Stimulated activated CD8-positive, alpha-beta memory T cell treated with anti-CD3 and anti-CD28 coated beads, Interleukin-15, amount 100 ng/mL, for 4 hours (primary cell): ENCODE data around the gene TBC1D24.

ENCODE experiments used
- DNase-seq, 2 donors: peaks; one replicate each; pipeline ENCODE4 v3.0.0-alpha.2; 2020; ENCODE audit warnings: low read depth in 2 of 2

Gene TBC1D24

DNA sequence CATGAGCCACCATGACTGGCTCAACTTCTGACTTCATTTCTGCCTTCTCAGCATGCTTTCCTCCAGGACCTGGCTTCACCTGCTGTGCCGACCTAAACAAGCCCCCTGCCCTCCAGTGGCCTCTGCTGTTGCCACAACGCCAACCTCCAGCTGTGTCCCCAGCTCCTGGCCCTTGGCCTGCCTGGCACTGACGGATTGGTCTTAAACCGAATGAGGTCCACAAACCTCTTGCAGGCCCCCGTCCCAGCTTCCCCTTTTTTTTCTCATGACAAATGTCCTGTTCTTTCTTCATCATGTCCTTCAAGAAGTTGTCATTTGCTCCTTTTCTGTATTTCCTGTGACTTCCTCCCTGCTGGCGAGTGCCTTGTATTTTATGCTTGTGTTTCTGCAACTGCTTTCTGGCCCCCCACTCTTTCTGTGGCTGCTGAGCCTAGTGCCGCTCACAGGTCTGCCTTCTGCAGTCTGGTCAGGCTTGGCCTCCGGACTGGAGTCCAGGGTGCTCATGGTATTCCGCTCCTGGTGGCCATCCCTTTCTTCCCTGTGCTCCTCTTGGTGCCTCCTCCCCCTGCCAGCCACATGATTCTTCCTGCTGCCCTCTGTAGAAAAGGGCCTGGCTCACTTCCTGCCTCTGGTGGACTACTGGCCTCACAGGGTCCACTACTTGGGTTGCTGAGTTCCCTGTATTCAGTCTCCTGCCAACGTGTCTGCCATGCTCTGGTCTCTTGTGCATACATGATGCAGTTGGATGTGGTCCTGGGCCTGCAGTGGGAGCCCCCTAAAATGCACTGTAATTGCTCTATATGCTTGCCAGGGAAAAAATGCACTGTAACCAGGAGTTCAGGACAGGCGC, 41.7 kb downstream of the TBC1D24 start:
- no peak for DNase-seq

DNA sequence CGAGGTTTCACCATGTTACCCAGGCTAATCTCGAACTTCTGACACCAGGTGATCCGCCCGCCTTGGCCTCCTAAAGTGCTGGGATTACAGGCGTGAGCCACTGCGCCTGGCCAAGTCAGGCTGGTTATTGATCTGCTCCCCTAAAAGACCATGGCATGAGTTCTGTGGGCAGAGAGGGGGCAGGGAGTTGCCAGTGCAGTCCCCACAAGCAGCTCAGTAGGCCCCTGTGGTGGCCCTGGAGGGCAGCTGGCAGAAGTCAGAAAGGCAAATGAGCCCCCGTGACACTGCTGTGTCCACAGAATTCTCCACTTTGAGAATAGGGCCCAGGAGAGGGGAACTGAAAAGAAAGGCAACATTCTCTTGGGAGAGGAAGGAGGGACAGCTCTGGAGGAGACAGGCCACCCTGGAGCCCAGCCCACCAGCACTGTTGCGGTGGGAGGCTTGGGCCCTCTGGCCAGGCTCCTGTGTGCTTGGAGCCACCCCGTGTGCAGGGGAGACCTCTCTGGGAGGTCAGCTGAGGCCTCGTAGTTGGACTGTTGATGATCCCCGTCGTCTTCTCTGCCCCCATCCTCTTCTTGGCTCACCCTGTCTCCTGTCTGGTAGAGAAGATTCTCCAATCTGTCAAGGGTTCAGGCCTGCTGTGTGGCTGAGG, 43.2 kb downstream of the TBC1D24 start:
- DNase-seq, result no peak

DNA sequence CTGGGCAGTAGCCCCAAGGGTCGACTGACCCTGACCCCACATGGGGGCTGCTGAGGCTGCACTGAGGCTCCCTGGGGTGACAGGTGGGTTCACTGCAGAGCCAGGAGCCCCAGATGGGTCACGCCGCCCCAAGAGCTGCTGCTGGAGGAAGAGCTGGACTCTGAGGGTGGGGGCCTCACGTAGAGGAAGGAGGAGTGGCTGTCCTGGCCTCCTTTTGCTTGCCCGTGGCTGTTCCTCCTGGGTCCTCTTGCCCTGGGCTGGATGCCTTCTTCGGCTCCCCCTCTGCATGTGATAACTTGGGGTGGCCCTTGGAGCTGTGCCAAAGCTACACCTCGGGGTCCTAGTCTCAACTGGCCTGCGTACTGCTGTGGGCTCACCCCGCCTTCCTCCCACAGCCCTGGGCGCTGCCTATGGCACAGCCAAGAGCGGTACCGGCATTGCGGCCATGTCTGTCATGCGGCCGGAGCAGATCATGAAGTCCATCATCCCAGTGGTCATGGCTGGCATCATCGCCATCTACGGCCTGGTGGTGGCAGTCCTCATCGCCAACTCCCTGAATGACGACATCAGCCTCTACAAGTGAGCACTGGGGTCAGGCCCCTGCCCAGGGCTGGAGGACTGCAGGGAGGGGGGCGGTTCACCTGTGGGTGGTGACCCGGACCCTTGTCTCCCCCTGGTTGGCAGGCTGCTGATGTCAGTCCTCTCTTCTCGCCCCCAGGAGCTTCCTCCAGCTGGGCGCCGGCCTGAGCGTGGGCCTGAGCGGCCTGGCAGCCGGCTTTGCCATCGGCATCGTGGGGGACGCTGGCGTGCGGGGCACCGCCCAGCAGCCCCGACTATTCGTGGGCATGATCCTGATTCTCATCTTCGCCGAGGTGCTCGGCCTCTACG, 44.1 kb downstream of the TBC1D24 start:
- no peak for DNase-seq

DNA sequence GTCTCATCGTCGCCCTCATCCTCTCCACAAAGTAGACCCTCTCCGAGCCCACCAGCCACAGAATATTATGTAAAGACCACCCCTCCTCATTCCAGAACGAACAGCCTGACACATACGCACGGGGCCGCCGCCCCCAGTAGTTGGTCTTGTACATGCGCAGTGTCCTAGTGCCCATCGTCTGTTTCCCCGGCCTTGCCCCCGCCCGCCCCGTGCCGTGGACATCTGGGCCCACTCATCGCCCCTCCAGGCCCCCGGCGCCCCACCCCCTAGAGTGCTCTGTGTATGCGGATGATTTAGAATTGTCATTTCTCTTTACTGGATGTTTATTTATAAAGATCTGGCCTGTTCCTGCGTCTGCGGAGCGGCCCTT, 44.8 kb downstream of the TBC1D24 start:
- DNase-seq, result no peak

DNA sequence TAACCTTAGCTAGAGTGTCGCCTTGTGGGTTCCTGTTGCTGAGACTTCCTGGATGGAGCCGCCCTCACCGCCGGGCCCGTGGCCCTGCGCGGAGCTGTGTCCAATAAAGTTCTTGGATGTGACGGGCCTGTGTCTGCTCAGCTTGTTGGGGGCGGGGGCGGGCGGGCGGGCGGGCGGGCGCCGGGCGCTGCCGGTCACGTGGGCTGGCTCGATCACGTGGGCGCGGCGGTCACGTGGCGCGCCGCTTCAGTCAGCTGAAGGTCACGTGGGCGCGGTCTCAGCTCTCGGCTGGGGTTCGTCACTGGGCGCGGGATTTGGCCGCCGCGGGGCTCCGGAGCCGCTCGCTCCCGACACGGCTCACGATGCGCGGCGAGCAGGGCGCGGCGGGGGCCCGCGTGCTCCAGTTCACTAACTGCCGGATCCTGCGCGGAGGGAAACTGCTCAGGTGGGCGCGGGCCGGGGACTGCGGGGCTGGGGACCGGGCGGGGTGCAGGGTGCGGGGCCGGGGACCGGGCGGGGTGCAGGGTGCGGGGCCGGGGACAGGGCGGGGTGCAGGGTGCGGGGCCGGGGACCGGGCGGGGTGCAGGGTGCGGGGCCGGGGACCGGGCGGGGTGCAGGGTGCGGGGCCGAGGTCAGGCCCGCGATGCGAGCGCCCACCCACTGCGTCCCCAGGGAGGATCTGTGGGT, 45.3 kb downstream of the TBC1D24 start, which contains the start of gene AMDHD2:
Gene AMDHD2 (plus strand): TSS at position 275 of the 687 bp plus-strand sequence. CDS start 88 bp downstream, at position 363.
- DNase-seq, result peak; percentile 77 to 80

DNA sequence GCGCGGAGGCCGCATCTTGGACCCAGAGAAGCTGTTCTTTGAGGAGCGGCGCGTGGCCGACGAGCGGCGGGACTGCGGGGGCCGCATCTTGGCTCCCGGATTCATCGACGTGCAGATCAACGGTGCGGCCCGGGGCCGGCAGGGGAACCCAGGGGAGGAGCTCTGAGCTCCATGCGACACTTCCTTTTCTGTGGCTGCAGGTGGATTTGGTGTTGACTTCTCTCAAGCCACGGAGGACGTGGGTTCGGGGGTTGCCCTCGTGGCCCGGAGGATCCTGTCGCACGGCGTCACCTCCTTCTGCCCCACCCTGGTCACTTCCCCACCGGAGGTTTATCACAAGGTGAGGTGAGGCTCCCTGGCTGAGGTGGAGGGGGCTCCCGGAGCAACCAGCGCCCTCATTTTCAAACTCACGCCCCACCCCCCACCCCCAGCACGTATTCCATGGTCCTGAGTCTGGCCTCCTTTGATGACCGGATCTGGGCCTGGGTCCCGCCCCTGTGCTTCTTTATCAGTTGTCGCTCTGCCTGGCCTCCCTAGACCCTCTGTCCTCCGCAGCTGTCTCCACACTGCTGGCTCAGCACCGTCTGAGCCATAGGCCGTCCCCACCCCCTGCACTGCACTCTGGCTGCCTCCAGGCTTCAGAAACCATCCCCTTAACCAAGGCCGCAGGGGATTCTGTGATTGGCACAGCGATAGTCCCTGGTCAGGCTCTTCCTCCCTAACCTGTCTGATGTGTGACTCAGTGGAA, 46.0 kb downstream of the TBC1D24 start:
- DNase-seq, result no peak

DNA sequence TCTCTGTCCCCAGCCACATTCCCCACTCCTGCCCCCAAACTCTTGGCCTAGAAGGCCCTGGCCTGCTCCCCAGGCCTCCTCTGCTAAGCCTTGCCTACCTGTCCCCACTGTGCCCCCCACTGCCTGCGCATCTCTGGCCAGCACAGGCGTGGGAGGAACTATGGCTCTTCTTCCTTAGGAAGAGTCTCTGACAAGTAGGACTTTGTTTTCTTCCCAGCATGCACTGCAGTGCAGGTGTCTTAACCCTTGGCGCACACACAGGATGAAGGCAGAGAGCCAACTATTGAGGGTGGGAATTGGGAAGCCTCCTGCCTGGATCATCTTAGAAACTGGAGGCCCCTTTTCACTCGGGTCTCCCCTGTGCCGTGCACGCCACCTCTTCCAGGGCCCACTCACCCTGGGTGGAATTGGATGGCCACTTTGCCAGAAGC, 48.9 kb downstream of the TBC1D24 start:
- no peak for DNase-seq

DNA sequence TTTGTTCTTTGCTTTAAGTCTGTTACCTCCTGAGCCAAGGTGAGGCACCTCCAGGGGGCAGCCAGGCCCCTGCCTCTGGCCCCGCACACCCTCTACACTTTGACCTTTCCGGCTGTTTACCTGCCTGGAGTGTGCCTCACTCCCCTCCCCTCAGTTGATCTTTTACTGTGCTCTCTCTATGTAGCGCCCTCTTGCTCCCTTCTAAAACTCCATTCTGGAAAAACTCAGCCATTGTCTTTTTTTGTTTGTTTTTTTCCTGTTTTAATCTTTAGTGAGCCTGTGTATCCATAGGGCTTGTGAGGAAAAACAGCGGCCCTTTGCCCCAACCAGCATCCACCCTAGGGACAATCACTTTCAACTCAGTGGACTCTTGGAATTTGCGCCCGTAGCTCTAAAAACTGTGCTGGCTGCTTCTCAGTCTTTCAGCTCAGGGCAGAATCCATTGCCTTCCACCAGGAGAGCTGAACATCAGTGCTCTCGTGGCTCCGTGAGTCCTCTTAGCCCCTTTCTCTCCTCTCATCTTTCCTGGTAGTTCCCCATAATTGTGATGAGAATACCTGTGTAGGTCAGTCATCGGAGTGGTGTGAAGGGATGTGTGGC, 49.5 kb downstream of the TBC1D24 start:
- DNase-seq, result no peak

DNA sequence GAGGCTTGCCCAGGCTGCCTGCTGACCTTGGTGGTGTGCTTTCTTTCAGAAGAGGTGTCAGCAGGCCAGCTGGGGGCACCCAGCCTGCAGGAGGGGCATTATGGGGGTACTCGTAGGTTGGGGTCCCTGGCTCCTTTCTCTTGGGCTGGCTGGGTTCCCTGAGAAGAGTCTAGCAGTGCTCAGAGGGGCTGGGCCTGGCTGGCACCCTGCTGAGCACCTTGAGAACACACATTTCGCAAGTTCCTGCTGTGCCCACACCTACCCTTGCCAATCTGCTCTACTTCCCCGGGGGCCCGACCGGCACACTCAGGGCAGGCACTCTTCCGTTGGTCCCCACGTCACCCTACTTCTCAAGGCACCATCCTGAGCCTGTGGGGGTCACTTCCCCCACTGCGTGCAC, 51.2 kb downstream of the TBC1D24 start:
- no peak for DNase-seq

DNA sequence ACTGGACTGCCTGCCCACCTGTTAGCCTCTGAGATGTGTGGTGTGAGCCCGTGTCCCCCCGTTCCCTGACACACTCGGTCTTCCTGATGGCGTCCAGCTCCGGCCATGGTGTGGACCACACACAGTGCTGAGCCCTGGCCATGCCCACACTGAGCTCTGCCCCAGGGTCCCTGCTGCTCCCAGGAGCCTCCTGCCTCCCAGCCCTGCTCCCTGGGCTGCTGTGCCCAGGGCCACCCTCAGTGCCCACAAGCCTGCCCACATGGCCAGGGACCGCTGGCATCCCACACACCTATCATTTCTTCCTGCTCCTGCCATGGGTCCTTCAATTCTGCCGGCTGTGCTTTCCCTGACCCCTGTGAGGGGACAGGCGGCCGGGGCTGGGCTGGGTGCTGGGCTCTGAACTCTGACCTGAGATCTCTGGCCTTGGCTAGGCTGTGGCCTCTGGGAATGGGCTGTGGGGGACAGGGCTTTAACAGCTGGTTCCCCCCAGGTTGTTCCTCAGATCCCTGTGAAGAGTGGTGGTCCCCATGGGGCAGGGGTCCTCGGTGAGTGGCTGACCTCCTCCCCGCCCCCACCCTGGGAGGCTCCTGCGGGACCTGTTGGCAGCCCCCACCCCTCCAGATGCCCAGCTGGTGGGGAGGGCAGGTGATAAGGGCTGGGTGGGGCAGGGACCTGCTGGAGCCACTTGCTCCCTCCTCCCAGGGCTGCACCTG, 52.3 kb downstream of the TBC1D24 start:
- DNase-seq, result no peak

DNA sequence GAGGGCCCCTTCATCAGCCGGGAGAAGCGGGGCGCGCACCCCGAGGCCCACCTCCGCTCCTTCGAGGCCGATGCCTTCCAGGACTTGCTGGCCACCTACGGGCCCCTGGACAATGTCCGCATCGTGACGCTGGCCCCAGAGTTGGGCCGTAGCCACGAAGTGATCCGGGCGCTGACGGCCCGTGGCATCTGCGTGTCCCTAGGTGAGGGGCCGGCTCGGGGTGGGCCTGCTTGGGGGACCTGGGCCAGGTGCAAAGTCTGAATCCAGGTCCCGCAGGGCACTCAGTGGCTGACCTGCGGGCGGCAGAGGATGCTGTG, 52.8 kb downstream of the TBC1D24 start:
- DNase-seq, result no peak

DNA sequence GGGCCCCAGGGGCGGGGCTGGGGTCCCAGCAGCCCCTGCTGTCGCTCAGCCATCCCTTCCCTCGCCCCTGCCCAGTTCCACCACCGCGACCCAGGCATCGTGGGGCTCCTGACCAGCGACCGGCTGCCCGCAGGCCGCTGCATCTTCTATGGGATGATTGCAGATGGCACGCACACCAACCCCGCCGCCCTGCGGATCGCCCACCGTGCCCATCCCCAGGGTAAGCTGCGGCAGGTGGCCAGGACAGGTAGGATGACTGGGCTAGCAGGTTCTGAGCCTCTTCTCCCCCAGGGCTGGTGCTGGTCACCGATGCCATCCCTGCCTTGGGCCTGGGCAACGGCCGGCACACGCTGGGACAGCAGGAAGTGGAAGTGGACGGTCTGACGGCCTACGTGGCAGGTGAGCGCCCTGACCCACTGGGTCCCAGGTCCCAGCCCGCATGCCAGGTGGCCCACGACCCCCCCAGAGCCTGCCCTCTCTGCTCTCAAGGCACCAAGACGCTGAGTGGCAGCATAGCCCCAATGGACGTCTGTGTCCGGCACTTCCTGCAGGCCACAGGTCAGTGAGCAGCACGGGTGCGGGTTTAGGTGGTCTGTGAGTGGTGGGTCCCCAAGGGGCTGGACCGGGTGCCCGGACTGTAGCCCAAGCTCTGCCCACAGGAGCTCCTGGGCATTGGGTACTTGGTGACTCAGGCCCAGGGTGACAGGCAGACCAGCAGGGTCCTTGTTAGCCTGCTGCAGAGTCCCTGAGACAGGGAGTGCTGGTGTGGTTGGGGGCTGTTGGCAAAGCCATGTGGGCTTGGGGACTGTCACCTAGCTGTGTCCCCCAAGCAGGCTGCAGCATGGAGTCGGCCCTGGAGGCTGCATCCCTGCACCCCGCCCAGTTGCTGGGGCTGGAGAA, 53.5 kb downstream of the TBC1D24 start:
- DNase-seq, result no peak

DNA sequence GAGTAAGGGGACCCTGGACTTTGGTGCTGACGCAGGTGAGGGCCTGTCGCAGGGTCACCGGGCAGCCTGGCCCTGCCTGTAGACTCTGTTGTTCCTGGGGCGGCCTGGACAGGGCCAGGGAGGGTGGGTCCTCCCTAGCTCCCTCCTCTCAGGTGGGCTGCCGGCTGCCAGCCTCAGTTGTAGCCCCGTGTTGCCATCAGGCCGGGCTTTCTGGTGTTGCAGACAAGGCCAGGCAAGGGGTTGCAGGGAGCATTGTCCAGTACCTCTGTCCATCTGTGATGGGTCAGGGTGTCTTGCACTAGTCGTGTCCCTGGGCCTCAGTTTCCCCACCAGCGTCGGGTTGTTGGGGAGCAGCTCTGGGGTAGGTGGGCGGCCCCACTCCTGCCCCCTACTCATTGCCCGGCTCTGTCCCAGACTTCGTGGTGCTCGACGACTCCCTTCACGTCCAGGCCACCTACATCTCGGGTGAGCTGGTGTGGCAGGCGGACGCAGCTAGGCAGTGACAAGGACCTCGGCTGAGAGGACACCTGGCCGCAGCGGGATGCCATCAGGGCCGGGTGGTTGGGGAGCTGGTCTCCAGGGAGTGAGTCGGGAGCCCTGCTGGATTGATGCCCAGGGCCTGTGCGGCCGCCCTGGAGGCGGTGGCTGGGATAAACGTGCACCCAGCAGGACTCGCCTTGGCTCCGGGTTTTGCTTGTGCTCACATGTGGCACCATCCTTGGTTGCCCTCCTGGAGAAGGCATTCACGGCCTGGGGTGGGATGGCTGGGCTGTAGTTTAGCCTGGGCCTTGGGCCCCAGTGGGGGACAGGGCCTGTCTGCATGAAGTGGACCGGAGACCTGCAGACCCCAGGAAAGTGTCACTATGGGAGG, 54.4 kb downstream of the TBC1D24 start:
- no peak for DNase-seq

DNA sequence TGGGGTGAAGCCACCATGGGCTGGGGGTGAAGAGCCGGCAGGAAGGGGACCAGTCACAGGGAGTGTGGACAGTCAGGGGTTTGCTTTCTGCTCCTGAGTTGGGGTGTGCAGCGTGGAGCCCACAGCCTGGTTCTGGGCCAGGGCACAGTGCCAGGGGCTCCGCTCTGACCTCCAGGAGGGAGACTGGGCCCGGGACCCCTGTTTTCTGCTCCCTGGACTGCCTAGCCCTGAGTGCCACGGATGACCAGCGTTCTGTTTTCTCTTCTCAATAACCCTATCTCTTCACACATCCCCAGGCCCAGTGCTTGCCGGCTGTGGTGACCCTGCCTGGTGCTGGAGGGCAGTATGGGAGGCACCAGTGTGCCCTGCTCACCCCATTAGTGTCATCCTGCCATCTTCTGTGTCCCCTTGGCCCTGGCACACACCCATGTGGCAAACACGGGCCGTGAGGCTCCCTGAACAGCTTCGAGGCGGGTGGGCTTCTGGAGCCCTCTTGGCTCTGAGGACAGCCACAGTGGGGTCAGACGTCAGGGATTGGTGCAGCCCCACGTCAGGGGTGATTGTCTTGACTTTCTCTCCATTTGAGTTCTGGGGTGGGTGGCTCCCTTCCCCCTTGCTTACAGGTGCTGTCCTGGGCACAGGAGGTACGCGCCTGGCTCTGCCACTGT, 55.2 kb downstream of the TBC1D24 start:
- no peak for DNase-seq

DNA sequence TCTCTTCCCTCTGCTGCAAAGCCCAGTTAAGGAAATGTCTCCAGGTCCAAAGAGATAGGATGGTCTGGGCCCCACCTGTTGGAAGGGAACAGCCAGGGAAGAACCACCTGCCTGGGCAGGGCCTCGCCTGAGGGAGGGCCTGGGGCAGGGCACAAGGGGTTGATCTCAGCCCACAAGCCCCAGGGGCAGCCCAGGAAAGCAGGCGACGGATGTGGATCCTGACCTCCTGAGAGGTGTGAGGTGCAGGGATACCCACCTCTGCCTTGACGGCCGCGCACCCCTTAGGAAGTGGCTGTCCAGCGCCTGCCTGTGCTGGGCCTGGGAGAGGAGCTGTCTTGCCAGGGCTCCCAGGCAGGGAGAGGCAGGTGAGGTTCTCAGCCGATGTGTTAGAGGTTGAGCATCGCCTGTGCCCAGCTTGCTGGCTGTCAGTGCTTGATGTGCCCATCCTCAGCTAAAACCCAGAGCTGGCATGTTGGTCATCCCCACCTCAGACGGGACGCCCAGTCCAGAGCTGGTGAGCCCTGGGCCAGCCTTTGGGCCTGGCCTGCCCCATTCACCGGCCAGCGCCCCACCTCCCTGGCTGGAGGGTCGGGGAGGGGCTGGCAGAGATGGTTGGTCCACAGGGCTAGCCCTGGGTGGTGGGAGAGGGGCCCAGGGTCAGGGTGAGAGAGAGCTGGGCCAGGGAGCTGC, 55.8 kb downstream of the TBC1D24 start:
- DNase-seq, result no peak

DNA sequence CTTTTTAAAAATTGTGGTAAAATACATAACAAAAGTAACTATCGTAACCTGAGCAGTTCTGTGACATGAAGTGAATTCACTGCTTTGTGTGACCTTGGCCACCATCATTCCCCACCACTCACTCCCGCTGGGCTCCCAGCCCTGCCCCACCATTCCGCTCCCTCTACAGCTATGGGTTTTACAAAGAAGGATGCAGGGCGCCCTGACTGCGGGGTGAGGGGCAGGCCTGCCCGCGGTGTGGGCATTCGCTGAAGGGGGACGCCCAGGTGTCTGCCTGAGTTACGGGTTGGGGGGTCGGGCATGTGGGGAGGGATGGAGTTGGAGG, 56.4 kb downstream of the TBC1D24 start, which contains the start of gene CEMP1:
Gene CEMP1 (minus strand): TSS at position 38 of the 325 bp plus-strand sequence. CDS start 335 bp downstream, outside the sequence.
- no peak for DNase-seq
